ENCODE results near the gene MTHFR. TPM values are rescaled to one million over a fixed set of nuclear protein-coding genes. Genes with fewer than 3 reads are reported as not detected.

Gene MTHFR
- 5.4 and 5.5 TPM in 2 replicates for polyA plus RNA-seq (2013)

GRCh38 chr1:11805422-11806306 is at the start of gene MTHFR, which contains the start of gene CLCN6:
MTHFR (minus strand) TSS chr1:11805964; CDS start chr1:11803116, 2,848 bp downstream.
CLCN6 (plus strand) TSS chr1:11806191; CDS start chr1:11806263, 72 bp downstream.
- peak within 1 kb of the TSS; percentile 98 for H4K8ac ChIP-seq (ENCODE audit: low read depth, low read length)
- H3K36me3 ChIP-seq (ENCODE audit: control insufficient read depth in 1 of 2, insufficient read depth in 2 of 2, low read length in 2 of 2), result peaks cover 15 to 21% of the 10 kb centered on the region in 2 experiments
- H2BK120ac ChIP-seq (ENCODE audit: insufficient read depth, low read length, poor library complexity), result peak within 1 kb of the TSS; percentile 96
- peaks cover 14% of the 10 kb centered on the region for H3K79me2 ChIP-seq (ENCODE audit: control insufficient read depth, insufficient read depth, low read length, poor library complexity)
- H3K4me3 ChIP-seq (ENCODE audit: low read depth, low read length), result peak within 1 kb of the TSS; percentile 94
- no CpG with 5 or more reads among the region's 72 CpGs for WGBS (ENCODE audit: extremely low coverage, insufficient coverage, insufficient read length)
- H3K27ac ChIP-seq (ENCODE audit: low read depth, low read length), result peak within 1 kb of the TSS; percentile 98
- H3K27me3 ChIP-seq (ENCODE audit: insufficient read depth, low read length), result no peaks in the 10 kb centered on the region
- peak within 1 kb of the TSS; percentile 80 for H3K9ac ChIP-seq (ENCODE audit: low read length)
- peak within 1 kb of the TSS; percentile 98 for H3K18ac ChIP-seq (ENCODE audit: low read length)
- H2AFZ ChIP-seq (ENCODE audit: insufficient read depth, low read length, poor library complexity), result peak within 1 kb of the TSS; percentile 95
- peak within 1 kb of the TSS; percentile 98 for H4K91ac ChIP-seq (ENCODE audit: low read depth, low read length)
- DNase-seq, result peak; percentile 99 to 100
- peak within 1 kb of the TSS; percentile 95 for H3K4me2 ChIP-seq (ENCODE audit: low read length)
- peak within 1 kb of the TSS; percentile 93 for H3K4ac ChIP-seq (ENCODE audit: low read depth, low read length)
- peak within 1 kb of the TSS; percentile 98 for H2BK5ac ChIP-seq (ENCODE audit: low read depth, low read length, poor library complexity)
- H3K4me1 ChIP-seq (ENCODE audit: control insufficient read depth in 1 of 2, insufficient read depth in 2 of 2, low read length in 2 of 2), result peaks cover 24 to 30% of the 10 kb centered on the region in 2 experiments
- H3K79me1 ChIP-seq (ENCODE audit: low read length), result peaks cover 29% of the 10 kb centered on the region
- no peak within 1 kb of the TSS for H3K23ac ChIP-seq (ENCODE audit: low read length)
- peak within 1 kb of the TSS; percentile 96 for H4K12ac ChIP-seq (ENCODE audit: low read depth, low read length)
- peak within 1 kb of the TSS; percentile 96 for H3K14ac ChIP-seq (ENCODE audit: low read length)
- peak within 1 kb of the TSS; percentile 89 for H2BK12ac ChIP-seq (ENCODE audit: low read length)
- peaks cover 2% of the 10 kb centered on the region for H3K9me3 ChIP-seq (ENCODE audit: insufficient read depth, low read depth, low read length)
- H2AK5ac ChIP-seq (ENCODE audit: low read length), result peak within 1 kb of the TSS; percentile 98

- Histone ChIP-seq H3K36me3 (ENCODE audit: control insufficient read depth in 1 of 2, insufficient read depth in 2 of 2, low read length in 2 of 2) (no peaks in the 10 kb centered on the region), H4K91ac (ENCODE audit: low read depth, low read length) (no peak overlapping the region), H4K8ac (ENCODE audit: low read depth, low read length) (no peak overlapping the region), H3K79me2 (ENCODE audit: control insufficient read depth, insufficient read depth, low read length, poor library complexity) (no peaks in the 10 kb centered on the region), H3K27ac (ENCODE audit: low read depth, low read length) (no peak overlapping the region), H3K23ac (ENCODE audit: low read length) (no peak overlapping the region), H4K12ac (ENCODE audit: low read depth, low read length) (no peak overlapping the region), H3K27me3 (ENCODE audit: insufficient read depth, low read length) (no peaks in the 10 kb centered on the region), H2AK5ac (ENCODE audit: low read length) (no peak overlapping the region), H3K14ac (ENCODE audit: low read length) (no peak overlapping the region), H3K4me1 (ENCODE audit: control insufficient read depth in 1 of 2, insufficient read depth in 2 of 2, low read length in 2 of 2) (peaks cover 12 to 19% of the 10 kb centered on the region in 2 experiments), H2BK5ac (ENCODE audit: low read depth, low read length, poor library complexity) (no peak overlapping the region), H3K4me2 (ENCODE audit: low read length) (no peak overlapping the region), H3K4ac (ENCODE audit: low read depth, low read length) (no peak overlapping the region), H3K9ac (ENCODE audit: low read length) (no peak overlapping the region), H3K4me3 (ENCODE audit: low read depth, low read length) (no peak overlapping the region), H2BK12ac (ENCODE audit: low read length) (no peak overlapping the region), H3K18ac (ENCODE audit: low read length) (no peak overlapping the region), H2BK120ac (ENCODE audit: insufficient read depth, low read length, poor library complexity) (no peak overlapping the region), H3K79me1 (ENCODE audit: low read length) (peaks cover 4% of the 10 kb centered on the region), H3K9me3 (ENCODE audit: insufficient read depth, low read depth, low read length) (no peaks in the 10 kb centered on the region), H2AFZ (ENCODE audit: insufficient read depth, low read length, poor library complexity) (no peak overlapping the region)
- DNase-seq, result no peak
- WGBS (ENCODE audit: extremely low coverage, insufficient coverage, insufficient read length), result no CpG with 5 or more reads among the region's 8 CpGs
Measured at GRCh38 chr1:11855430-11855829, 49.7 kb upstream of the MTHFR start.

- Histone ChIP-seq H3K18ac (ENCODE audit: low read length) (no peak overlapping the region), H2AFZ (ENCODE audit: insufficient read depth, low read length, poor library complexity) (no peak overlapping the region), H2BK5ac (ENCODE audit: low read depth, low read length, poor library complexity) (no peak overlapping the region), H2AK5ac (ENCODE audit: low read length) (no peak overlapping the region), H3K27me3 (ENCODE audit: insufficient read depth, low read length) (no peaks in the 10 kb centered on the region), H3K9ac (ENCODE audit: low read length) (no peak overlapping the region), H3K27ac (ENCODE audit: low read depth, low read length) (no peak overlapping the region), H3K4ac (ENCODE audit: low read depth, low read length) (no peak overlapping the region), H4K91ac (ENCODE audit: low read depth, low read length) (no peak overlapping the region), H3K4me2 (ENCODE audit: low read length) (no peak overlapping the region), H3K4me1 (ENCODE audit: control insufficient read depth in 1 of 2, insufficient read depth in 2 of 2, low read length in 2 of 2) (peaks cover 10 to 17% of the 10 kb centered on the region in 2 experiments), H4K8ac (ENCODE audit: low read depth, low read length) (no peak overlapping the region), H3K14ac (ENCODE audit: low read length) (no peak overlapping the region), H4K12ac (ENCODE audit: low read depth, low read length) (no peak overlapping the region), H3K23ac (ENCODE audit: low read length) (no peak overlapping the region), H2BK120ac (ENCODE audit: insufficient read depth, low read length, poor library complexity) (no peak overlapping the region), H3K9me3 (ENCODE audit: insufficient read depth, low read depth, low read length) (no peaks in the 10 kb centered on the region), H3K4me3 (ENCODE audit: low read depth, low read length) (no peak overlapping the region), H3K36me3 (ENCODE audit: control insufficient read depth in 1 of 2, insufficient read depth in 2 of 2, low read length in 2 of 2) (no peaks in the 10 kb centered on the region), H3K79me1 (ENCODE audit: low read length) (peaks cover 4% of the 10 kb centered on the region), H3K79me2 (ENCODE audit: control insufficient read depth, insufficient read depth, low read length, poor library complexity) (no peaks in the 10 kb centered on the region), H2BK12ac (ENCODE audit: low read length) (no peak overlapping the region)
- DNase-seq, result no peak
- no CpG with 5 or more reads among the region's 8 CpGs for WGBS (ENCODE audit: extremely low coverage, insufficient coverage, insufficient read length)
Measured at GRCh38 chr1:11854519-11854918, 48.8 kb upstream of the MTHFR start.

GRCh38 chr1:11851180-11851579 is 45.4 kb upstream of the MTHFR start:
- H2BK12ac ChIP-seq (ENCODE audit: low read length), result no peak overlapping the region
- no CpG with 5 or more reads among the region's 7 CpGs for WGBS (ENCODE audit: extremely low coverage, insufficient coverage, insufficient read length)

More at GRCh38 chr1:11851180-11851579, 45.4 kb upstream of the MTHFR start:
- Histone ChIP-seq H3K27me3 (ENCODE audit: insufficient read depth, low read length) (no peaks in the 10 kb centered on the region), H3K4ac (ENCODE audit: low read depth, low read length) (no peak overlapping the region), H3K14ac (ENCODE audit: low read length) (no peak overlapping the region), H2BK120ac (ENCODE audit: insufficient read depth, low read length, poor library complexity) (no peak overlapping the region), H3K9me3 (ENCODE audit: insufficient read depth, low read depth, low read length) (no peaks in the 10 kb centered on the region), H3K23ac (ENCODE audit: low read length) (no peak overlapping the region), H3K27ac (ENCODE audit: low read depth, low read length) (no peak overlapping the region), H3K4me3 (ENCODE audit: low read depth, low read length) (no peak overlapping the region), H4K91ac (ENCODE audit: low read depth, low read length) (no peak overlapping the region), H3K18ac (ENCODE audit: low read length) (no peak overlapping the region), H3K4me2 (ENCODE audit: low read length) (no peak overlapping the region), H2BK5ac (ENCODE audit: low read depth, low read length, poor library complexity) (no peak overlapping the region), H3K79me2 (ENCODE audit: control insufficient read depth, insufficient read depth, low read length, poor library complexity) (no peaks in the 10 kb centered on the region), H3K9ac (ENCODE audit: low read length) (no peak overlapping the region), H2AFZ (ENCODE audit: insufficient read depth, low read length, poor library complexity) (no peak overlapping the region), H2AK5ac (ENCODE audit: low read length) (no peak overlapping the region), H4K12ac (ENCODE audit: low read depth, low read length) (no peak overlapping the region), H3K36me3 (ENCODE audit: control insufficient read depth in 1 of 2, insufficient read depth in 2 of 2, low read length in 2 of 2) (peaks cover 15 to 16% of the 10 kb centered on the region in 2 experiments), H4K8ac (ENCODE audit: low read depth, low read length) (no peak overlapping the region), H3K79me1 (ENCODE audit: low read length) (no peaks in the 10 kb centered on the region), H3K4me1 (ENCODE audit: control insufficient read depth in 1 of 2, insufficient read depth in 2 of 2, low read length in 2 of 2) (no peaks in the 10 kb centered on the region)
- no peak for DNase-seq

Data from trophoblast cell (in vitro differentiated cells and primary cell).